Inferior parietal cortex (tissue), 1 donor: ENCODE data around the gene ZNF407.
"Not testable (repeated sequence)": the region's sequence is repeated elsewhere in the genome, so short reads cannot be mapped to it uniquely, and the experiment has no call there.

Experiments used
- DNase-seq: peaks from one replicate; pipeline ENCODE4 v3.0.0-alpha.2; 2016; ENCODE audit errors: extremely low spot score

The ZNF407 gene

DNA sequence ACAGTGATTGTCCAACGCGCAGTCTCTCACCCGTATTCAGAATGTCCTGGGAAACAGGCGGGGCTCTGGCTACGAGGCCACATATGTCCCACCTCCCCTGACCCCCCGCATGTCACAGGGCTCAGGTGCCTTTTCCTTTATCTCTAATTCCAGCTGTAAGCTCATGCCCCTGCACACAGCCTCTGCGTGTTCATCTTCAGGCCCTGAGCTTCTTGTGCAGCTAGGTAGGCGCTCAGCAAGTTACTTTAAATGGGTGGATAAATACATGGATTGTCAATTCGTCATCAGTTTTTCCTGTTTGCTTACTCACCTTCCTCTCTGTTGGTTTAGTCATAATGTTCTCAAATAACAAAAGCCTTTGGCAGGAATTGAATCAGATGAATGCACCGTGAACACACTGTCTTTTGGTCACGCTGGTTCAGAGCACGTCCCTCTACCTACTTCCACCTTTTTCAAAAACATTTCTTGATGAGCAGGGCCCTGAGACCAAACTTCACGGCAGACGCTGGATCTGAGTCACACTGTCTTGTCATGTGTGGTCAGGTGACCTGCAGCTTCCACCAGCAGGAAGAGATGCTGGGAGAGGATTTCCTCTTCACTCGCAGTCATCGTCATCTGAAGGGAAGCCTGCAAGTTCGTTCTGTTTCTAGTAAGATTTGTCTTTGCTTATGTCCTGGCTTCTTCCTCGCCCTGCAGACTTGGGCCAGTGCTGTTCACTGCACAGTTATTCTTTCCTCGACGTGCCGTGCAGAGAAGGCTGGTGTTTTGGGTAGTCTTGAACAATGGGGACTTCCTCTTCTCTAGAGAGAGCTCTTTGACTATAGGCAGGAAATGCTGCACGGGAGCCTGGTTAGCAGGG is 473.2 kb downstream of the ZNF407 start:
- no peak for DNase-seq

DNA sequence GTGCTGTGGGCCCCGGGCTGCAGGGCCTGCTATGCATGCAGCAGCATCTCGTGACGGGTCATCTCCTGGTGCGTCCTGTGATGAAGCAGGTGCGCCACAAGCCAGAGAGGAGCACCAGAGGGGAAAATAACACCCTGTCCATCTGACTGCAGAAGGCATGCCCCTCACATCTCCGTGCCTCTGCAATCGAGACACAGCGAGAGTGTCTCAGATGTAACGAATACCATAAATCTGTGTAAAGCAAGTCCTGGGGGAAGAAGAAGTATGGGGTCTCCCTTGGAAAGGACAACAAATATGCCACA is 473.8 kb downstream of the ZNF407 start:
- no peak for DNase-seq

DNA sequence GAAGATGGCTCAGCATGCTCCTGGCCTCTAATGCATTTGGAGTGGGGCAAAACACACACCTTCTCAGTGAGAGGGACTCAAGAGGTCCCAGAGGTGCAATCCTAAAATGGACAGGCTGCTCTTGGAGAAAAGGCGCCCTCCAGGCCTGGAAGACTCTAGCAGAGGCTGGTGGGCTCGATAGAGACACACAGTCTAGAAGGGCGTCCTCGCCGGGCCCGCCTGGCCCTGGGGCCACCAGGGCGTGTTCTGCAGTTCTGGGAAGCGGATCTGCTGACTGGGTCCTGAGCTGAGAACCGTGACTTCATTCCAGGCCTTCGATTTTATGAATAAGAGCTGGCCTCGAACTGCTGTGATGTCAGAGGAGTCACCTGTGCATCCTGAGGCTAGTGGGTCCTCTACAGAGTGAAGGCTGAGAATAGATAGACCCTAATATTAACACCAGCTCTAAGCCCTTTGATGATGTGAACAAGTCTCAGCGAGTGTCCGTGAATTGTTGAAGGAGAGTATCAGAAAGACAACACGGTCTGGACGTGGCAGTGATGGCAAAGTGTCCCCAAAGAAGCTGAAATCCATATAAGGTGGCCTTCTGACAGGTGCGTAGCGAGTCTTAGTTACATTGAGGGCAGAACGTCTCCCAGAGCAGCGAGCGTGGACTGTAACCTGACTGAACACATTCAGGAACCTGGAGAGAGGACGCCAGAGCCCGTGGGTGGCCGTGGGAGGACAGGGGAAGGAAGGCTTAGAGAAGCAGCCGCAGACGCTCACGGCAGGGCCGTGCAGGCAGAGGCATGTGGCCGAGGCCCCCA is 474.4 kb downstream of the ZNF407 start:
- no peak for DNase-seq

DNA sequence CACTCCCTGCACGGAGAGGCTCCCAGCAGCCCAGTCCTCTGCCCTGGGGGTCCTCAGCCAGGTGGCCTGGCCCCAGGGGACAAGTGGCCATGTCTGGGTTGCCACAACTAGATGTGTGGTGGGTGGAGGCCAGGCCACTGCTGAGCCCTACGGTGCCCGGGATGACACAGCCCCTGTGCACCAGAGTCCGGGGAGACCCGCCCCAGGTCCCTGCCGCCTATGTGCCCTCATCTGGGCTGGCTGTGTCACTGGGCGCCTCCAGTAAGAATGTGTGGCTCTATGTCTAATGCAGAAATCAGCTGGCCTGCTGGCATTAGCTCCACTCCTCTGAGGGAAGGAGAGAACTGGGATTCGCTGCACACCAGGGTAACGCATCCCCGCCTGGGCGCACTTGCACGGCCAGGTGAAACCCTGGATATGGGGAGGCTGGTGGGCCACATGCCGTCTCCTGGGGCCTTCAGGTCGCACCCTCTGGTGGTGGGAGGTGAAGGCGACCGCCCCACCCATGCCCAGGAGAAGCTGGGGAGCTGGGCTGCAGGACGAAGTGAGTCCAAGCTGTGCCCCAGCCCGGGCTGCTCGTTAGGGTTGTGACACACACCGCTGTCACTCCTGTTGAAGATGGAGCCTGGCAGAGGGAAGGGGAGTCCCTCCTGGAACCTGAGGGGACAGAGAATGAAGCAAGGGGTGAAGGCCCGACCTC is 475.2 kb downstream of the ZNF407 start:
- no peak for DNase-seq

DNA sequence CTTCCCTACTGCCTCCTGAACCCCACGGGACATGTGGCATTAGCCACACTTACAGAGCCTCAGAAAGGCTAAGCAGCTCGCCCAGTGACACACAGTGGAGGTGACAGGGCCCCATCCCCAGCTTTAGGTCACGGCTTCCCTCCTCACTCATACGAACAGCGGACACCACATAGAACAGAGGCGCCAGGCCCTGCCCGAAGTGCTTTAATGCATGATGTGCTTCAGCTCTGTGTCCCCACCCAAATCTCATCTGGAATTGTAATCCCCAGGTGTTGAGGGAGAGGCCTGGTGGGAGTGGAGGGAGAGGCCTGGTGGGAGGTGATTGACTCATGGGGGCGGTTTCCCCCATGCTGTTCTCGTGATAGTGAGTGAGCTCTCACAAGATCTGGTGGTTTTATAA is 476.0 kb downstream of the ZNF407 start:
- no peak for DNase-seq

DNA sequence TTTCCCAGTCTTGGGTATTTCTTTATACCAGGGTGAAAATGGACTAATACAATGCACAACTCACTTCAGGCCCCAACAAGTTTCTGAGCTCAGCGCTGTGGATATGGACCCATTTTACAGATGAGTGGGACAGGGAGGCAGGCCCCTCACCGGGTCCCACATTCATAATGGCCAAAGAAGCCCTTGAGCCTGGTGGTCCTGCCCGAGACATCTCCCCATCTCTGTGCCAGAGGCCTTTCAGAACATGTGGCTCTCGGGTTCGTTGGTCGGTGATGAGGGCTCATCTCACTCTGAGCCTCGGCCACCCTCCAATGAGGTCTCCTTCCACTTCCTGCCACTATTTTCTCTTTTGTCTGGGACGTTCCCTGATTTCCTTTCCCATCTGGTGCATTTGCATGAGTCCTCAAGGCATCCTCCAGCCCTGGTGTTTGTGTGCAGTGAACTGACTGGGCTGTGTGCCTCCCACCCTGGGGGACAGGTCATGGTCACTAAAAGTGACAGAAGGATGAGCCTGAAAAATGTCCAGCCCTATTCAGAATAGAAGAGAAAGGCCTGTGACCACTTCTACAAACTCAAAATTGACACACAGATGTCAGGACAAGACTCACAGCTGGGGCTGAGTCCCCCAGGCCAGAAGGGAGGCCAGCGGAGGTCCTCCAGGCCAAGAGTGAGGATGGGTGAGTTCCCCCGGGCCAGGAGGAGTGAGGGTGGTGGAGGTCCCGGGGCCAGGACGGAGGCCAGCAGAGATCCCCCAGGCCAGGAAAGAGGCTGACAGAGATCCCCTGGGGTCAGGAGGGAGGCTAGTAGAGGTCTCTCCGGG is 476.7 kb downstream of the ZNF407 start:
- no peak for DNase-seq

DNA sequence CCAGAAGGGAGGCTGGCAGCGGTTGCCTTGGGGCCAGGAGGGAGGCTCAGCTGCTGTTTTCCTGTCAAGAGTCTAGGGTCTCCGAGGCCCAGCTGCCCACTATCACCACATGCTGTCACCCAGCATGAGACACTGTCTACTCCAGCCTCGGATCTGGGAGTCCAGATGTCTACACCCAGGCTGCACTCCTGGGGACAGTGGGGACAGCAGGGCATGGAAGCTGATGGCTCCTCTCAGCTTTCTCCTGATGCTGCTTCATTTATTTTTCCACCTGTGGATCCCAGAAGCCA is 477.3 kb downstream of the ZNF407 start:
- DNase-seq, result no peak

DNA sequence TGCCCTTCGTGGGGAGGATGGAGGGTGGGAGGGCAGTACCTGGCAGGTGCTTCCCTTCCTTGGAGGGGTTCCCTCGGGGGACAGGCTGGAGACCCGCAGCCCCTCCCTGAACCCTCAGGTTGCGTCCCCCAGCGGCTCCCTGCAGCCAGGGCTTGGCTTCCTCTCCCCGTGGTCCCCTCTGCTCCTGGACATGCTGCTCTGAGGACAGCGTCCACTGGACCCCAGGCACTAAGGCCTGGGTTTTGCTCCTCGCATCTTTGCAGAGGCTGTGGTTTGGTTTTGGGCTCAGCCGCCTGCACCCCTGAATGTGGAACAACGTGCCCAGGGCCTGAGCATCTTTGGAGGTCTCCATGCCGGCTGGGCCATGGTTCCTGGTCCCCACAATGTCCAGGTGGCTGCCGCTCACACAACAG is 477.8 kb downstream of the ZNF407 start:
- no peak for DNase-seq

DNA sequence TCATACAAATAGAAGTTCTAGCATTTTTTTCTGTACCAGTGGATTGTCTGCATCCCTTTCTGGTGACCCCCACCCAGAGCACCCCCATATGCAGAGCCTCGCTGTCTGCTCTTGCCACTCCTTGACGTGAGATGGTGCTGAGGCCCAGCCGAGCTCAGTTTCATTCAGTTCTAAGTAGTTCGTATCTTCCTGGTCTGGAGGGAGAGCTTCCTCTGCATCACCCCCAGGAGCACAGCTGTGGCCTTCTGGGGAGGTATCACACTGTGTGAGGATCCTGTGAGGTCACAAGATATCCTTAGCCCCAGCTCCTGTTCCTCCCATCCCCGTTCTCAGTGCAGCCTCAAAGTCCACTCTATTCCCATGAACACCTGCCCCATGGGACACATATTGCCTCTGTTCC is 478.6 kb downstream of the ZNF407 start:
- DNase-seq, result no peak

DNA sequence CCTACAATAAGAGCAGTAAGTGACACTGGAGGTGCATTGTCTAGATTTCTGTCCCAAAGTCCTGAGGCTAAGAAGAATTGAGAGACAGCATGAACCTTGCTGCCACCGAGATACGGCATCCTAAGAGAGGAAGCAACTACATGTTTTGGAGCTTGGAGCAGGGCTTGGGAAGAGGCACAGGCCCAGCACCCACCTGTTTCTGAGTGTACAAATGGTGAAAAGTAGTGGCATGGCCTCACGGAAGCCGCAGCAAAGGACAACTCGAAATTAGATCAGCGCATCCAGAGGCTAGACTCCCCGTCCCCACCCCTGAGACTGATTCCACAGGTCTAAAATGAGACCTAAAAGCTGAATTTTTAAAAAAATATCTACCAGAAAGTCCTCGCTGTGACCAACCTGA is 483.8 kb downstream of the ZNF407 start:
- no peak for DNase-seq

DNA sequence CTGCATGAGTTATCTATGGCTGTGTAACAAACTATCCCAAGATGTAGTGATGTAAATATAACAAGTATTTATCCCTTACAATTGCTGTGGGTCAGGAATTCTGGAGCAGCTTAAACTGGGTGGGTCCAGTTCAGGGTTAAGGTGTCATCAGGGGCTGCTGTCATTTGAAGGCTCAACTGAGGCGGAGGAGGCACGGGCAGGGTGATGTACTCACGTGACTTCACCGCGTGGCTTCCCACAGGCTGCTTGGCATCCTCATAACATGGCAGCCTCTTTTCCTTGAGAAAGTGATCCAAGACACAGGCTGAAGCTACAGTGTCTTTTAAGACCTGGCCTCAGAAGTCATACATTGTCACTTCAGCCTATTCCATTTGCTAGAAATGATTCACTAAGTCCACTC is 485.5 kb downstream of the ZNF407 start:
- DNase-seq, result no peak

DNA sequence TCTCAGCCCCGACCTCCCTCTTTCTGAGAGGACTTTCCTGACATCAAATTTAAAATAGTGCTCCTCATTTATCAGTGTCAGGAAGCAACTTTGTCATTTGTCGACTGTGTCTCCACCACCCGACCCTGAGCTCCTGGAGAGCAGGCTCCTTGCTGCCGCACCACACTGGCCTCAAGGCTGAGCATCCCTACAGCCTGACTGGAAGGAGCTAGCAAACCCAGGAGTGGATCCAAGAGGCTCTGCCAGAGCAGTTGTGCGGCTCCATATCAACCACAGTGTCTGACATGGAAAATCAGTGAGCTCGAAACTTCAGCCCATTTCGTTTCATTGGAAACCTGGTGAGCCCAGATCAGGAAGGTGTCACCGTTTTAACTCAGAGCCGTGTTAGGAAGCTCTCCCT is 486.1 kb downstream of the ZNF407 start:
- no peak for DNase-seq

DNA sequence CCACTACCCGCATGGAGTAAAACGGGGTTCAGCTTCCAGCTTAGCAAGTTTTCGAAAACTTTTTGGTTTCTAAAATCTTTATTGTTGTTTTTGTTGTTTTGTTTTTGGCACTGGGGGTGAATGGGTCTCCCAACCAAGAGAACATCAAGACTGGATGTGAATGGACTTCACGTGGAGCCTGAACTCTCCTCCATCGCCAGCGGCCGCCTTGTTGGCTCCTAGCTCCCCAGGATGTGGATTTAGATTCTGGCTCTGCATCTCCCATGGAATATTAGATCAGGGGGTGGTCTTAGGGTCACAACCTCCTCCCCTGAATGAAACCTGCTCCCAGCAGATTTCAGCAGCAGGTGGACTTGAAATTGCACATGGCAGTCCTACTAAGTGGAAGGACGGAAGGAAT is 488.0 kb downstream of the ZNF407 start:
- DNase-seq, result not testable (repeated sequence)

DNA sequence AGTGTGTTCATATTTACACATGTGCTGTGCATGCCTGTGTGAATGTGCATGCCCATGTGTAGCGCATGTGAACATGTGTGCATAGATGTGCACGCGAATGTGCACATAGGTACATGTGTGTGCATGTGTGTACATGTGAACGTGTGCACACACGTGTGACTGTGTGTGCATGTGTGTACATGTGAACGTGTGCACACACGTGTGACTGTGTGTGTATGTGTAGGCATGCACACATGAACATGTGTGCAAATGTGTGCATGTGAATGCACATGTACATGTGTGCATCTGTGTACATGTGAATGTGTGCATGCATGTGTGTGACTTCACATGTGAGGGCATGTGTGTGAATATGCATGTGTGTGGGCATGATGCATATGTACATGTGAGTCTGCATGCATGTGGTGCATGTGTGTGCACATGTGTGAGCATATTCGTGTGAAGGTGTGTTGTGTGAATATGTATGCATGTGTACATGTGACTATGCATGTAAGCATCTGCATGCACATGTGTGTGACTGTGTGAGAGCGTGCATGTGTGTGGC is 488.9 kb downstream of the ZNF407 start:
- no peak for DNase-seq

DNA sequence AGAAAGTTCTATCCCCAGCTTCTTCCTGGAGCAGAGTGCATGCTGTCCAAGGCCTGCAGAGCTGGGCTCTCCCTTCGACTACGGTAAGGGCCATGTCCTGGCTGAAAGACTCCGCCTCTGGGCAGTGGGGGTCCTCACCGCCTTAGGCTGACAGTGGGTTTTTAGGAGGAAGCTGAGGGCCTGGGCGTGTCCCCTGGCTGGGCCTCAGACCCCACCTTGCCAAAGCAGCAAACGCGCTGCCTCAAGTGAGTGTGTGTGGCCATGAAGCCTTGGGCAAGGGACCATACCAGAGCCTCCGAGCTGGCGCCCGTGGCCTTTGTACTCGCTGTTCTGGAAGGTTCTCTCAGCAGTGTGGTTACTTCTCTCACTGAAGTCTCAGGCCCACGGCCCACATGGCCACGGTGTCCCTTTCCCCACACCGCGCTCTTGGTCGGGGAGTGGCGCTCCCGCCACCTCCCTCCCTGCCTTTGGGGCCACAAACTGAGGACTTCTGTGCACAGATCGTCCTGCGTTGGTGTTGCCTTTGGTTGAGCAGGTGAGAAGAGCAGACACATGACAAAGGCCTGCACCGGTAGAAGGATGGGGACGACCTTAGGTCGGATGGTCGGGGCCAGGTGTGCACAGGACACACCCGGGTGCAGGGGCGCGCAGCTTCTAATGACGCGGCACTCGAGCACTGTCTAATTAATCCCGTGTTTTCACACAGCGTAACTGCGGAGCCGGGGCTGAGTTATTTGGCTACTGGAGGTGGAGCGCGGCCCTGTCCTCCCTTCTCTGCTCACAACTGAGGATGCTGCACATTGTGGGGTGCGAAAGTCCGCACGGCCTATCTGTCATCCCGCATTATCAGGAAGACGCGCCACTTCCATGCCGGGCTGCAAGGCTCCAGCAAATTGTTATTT is 489.7 kb downstream of the ZNF407 start:
- no peak for DNase-seq

DNA sequence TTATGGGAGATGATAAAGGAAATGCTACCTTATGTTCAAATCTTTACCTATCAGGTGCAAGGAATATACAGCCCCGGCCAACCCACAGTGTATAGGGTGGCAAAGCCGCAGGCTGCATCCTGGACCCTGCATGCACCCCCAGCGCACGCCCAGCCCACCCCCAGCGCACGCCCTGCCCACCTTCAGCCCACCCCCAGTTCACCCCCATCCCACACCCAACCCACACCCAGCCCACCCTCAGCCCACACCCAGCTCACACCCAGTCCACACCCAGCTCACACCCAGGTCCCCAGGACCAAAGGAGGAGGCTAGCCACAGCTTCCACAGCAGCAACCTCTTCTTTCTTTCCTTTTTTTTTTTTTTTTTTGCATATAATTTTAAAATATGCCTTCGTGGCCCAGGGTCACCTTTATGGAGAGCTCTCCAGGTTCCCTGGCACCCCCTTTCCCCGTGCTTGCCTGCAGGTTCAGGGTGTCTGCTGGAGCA is 490.4 kb downstream of the ZNF407 start:
- DNase-seq, result no peak

DNA sequence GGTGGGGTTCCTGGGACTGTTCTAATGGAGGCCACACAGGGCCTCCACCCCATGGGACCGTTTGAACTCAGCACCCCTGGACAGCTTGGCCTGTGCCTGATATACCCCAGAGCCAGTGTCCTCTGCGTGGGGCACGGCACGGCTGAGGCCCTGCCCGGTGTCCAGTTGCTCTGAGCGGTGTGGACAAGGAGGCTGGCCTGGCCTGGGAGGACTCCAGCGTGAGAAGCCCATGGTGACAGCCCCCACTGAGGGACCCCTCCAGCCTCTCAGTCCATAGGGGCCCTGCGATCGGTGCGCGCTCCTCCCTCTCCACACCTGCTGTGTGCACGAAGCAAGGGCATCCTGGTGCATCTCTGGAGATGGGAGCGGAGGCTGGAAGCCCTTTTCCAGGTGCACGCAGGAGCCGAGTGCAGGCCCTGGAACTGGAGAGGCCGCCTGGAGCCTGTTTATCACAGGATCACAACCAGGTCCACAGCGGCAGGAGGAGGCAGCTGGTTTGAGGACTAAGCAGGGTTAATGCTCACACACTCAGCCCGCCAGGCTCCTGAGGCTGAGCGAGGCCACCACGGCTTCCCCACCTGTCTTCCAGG is 491.0 kb downstream of the ZNF407 start:
- DNase-seq, result no peak

DNA sequence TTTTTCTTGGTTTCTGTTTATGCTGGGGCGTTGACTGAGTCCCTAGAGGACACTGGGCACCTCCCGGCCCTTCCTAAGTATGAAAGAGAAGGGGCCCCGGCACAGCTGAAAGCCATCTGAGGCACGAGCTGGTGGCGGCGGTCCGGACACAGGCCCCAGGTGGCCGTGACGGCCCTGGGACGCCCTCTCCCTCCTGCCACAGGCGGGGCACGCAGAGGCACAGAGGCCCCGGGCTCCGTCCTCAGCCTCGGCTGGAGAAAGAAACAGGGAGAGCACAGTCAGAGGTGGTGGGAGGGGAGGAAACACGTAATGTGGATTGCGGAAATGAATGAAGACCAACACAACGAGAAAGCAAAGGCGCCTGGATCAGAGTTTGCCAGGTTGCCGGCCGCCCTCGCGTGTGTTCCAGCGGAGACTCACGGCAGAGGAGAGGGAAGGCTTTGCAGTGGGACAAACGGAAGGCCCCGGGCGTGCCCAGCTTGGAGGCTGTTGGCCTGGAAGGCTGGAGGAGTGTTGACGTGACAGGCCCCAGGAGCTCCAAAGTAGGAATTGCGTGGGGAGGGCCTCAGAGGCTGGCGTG is 492.2 kb downstream of the ZNF407 start:
- no peak for DNase-seq

DNA sequence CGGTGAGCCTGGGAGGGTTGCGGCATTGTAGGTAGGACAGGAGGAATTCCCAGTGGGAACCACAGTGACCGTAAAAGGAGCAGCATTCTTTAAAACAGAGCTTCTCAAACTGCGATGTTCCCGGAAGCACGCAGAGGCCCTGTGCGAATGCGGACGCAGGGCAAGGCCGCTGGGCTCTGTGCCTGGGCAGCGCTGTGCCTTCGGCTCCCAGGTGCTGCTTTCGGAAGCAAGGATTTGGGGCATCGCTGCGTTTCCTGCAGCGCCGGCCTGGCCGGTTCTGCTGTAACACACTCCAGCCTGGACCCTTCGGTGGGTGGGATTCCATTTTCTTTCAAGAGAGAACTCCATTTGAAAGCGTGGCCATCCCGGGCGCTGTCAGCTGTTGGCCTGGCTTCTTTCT is 492.7 kb downstream of the ZNF407 start:
- DNase-seq, result no peak
